ENCODE measurements around the gene SACM1L. TPM values are rescaled to one million over a fixed set of nuclear protein-coding genes. Genes with fewer than 3 reads are reported as not detected.

SACM1L gene
- total RNA-seq, 1 experiment from 2014 or later: 31.6 TPM

DNA sequence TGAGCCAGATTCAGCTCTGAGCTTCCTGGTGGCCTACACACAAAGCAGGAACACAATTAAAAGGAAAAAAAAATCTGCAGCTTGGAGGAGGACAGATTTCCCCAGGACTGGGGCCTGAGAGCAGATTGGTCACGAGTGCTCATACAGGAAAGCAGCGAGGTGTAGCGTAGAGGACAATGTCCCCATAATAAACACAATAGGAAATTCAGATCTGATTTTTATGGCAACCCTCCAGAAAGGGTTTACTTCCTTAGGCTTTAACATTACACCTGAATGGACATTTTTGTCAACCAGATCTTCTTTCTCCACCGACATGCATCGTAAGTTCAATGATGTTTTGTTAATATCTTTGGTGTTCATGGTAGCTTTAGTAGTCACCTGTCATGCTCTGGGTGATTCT is 83.9 kb downstream of the SACM1L start:
- BruUV-seq (replicated peaks): no TSS peak
- ATAC-seq (no peak), DNase-seq (ENCODE audit: low read depth, low spot score) (no peak)

DNA sequence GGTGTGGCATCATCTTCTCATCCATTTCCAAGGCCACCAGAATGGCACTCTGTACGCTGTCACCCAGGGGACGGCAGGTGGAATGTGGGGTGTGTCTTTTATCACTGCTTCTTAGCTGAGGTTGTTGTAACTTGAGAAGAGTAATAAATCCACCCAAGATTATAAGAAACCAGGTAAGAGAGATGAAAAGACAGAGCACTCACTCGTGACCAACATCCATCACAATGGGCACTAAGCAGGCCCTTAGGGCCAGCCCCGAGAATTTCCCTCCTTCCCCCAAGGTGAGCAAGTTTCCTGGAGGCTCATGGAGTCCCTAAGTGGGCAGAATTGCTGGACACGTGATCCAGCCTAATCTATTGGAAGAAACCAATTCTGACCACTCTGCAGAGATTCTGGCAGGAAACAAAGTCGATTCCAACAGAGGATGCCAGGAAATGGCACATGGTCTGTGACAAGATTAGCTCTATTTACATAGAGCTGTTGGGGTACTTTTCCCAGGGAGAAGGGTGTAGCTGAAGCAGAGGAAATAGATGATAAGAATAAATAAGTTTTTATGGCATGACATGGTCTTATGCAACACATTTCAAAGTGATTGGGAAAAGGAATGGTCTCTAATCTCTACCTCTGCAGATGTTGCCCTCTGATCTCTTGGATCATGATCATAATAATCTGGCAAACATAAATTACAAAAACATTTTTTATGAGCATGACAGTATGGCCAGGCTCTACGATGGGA is 84.7 kb downstream of the SACM1L start:
- no peak for ATAC-seq
- intact Hi-C loops (cut with micrococcal nuclease; ENCODE audit: unreplicated experiment): no loop called here
- H3K36me3 ChIP-seq (ENCODE audit: control insufficient read depth, insufficient read depth, low read length): no peaks in the 10 kb centered on the region
- BruUV-seq (replicated peaks): no TSS peak
- DNase-seq (ENCODE audit: low read depth, low spot score): no peak
- H3K4me3 ChIP-seq (ENCODE audit: low read depth in 2 of 2, low read length in 2 of 2): no peak overlapping the region
- ChIA-PET POLR2A (no interaction called here), CTCF (no interaction called here)
- no peaks in the 10 kb centered on the region for H3K4me1 ChIP-seq (ENCODE audit: control insufficient read depth, insufficient read depth, low read length)
- in situ Hi-C loops (cut with HindIII; ENCODE audit: low pct_unique_long_range_greater_than_20kb, low sequenced_read_pairs): no loop called here
- H3K9me3 ChIP-seq (ENCODE audit: control insufficient read depth, insufficient read depth, low read depth, low read length): no peaks in the 10 kb centered on the region
- no peak for TF ChIP-seq POLR2AphosphoS5 (IDR thresholded peaks at IDR 0.05; ENCODE audit: low read depth, low read length)
- no peak for TF ChIP-seq TCF7L2 (IDR thresholded peaks at IDR 0.05; ENCODE audit: low read depth, low read length)
- TF ChIP-seq SIN3A (IDR thresholded peaks at IDR 0.05; ENCODE audit: borderline replicate concordance, insufficient read depth, low read depth, low read length): no peak
- TF ChIP-seq, protein P1, sequence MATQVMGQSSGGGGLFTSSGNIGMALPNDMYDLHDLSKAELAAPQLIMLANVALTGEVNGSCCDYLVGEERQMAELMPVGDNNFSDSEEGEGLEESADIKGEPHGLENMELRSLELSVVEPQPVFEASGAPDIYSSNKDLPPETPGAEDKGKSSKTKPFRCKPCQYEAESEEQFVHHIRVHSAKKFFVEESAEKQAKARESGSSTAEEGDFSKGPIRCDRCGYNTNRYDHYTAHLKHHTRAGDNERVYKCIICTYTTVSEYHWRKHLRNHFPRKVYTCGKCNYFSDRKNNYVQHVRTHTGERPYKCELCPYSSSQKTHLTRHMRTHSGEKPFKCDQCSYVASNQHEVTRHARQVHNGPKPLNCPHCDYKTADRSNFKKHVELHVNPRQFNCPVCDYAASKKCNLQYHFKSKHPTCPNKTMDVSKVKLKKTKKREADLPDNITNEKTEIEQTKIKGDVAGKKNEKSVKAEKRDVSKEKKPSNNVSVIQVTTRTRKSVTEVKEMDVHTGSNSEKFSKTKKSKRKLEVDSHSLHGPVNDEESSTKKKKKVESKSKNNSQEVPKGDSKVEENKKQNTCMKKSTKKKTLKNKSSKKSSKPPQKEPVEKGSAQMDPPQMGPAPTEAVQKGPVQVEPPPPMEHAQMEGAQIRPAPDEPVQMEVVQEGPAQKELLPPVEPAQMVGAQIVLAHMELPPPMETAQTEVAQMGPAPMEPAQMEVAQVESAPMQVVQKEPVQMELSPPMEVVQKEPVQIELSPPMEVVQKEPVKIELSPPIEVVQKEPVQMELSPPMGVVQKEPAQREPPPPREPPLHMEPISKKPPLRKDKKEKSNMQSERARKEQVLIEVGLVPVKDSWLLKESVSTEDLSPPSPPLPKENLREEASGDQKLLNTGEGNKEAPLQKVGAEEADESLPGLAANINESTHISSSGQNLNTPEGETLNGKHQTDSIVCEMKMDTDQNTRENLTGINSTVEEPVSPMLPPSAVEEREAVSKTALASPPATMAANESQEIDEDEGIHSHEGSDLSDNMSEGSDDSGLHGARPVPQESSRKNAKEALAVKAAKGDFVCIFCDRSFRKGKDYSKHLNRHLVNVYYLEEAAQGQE (IDR thresholded peaks at IDR 0.05; ENCODE audit: insufficient read depth in 1 of 2, low read depth in 2 of 2, low read length in 1 of 2): no peak
- TF ChIP-seq, protein P2, sequence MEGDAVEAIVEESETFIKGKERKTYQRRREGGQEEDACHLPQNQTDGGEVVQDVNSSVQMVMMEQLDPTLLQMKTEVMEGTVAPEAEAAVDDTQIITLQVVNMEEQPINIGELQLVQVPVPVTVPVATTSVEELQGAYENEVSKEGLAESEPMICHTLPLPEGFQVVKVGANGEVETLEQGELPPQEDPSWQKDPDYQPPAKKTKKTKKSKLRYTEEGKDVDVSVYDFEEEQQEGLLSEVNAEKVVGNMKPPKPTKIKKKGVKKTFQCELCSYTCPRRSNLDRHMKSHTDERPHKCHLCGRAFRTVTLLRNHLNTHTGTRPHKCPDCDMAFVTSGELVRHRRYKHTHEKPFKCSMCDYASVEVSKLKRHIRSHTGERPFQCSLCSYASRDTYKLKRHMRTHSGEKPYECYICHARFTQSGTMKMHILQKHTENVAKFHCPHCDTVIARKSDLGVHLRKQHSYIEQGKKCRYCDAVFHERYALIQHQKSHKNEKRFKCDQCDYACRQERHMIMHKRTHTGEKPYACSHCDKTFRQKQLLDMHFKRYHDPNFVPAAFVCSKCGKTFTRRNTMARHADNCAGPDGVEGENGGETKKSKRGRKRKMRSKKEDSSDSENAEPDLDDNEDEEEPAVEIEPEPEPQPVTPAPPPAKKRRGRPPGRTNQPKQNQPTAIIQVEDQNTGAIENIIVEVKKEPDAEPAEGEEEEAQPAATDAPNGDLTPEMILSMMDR (IDR thresholded peaks at IDR 0.05): no peak
- H3K27ac ChIP-seq (ENCODE audit: low read length): no peak overlapping the region
- no peaks in the 10 kb centered on the region for H3K27me3 ChIP-seq (ENCODE audit: control insufficient read depth, insufficient read depth, low read length)

More for the DNA sequence above, 83.9 kb downstream of the SACM1L start:
- in situ Hi-C loops (cut with HindIII; ENCODE audit: low pct_unique_long_range_greater_than_20kb, low sequenced_read_pairs) (no loop called here), intact Hi-C loops (cut with micrococcal nuclease; ENCODE audit: unreplicated experiment) (no loop called here)
- ChIA-PET CTCF (no interaction called here), POLR2A (no interaction called here)
- no peaks in the 10 kb centered on the region for H3K9me3 ChIP-seq (ENCODE audit: control insufficient read depth, insufficient read depth, low read depth, low read length)
- no peak overlapping the region for H3K27ac ChIP-seq (ENCODE audit: low read length)
- no peaks in the 10 kb centered on the region for H3K4me1 ChIP-seq (ENCODE audit: control insufficient read depth, insufficient read depth, low read length)
- TF ChIP-seq TCF7L2 (IDR thresholded peaks at IDR 0.05; ENCODE audit: low read depth, low read length): no peak
- TF ChIP-seq SIN3A (IDR thresholded peaks at IDR 0.05; ENCODE audit: borderline replicate concordance, insufficient read depth, low read depth, low read length): no peak
- TF ChIP-seq, protein P1 (IDR thresholded peaks at IDR 0.05; ENCODE audit: insufficient read depth in 1 of 2, low read depth in 2 of 2, low read length in 1 of 2): no peak
- no peak for TF ChIP-seq POLR2AphosphoS5 (IDR thresholded peaks at IDR 0.05; ENCODE audit: low read depth, low read length)
- TF ChIP-seq, protein P2 (IDR thresholded peaks at IDR 0.05): no peak
- no peaks in the 10 kb centered on the region for H3K36me3 ChIP-seq (ENCODE audit: control insufficient read depth, insufficient read depth, low read length)
- no peak overlapping the region for H3K4me3 ChIP-seq (ENCODE audit: low read depth in 2 of 2, low read length in 2 of 2)
- no peaks in the 10 kb centered on the region for H3K27me3 ChIP-seq (ENCODE audit: control insufficient read depth, insufficient read depth, low read length)

All from Panc1 (cell line).